Measurements from ENCODE around the gene HGS.

HGS gene

GRCh38 chr17:81740395-81740961 lies 56.7 kb downstream of the HGS start:
- TF ChIP-seq CTCF (IDR thresholded peaks at IDR 0.05; ENCODE audit: borderline replicate concordance, control extremely low read depth, extremely low read depth, insufficient read depth, missing control alignments), result no peak
- no peak for DNase-seq (ENCODE audit: low spot score)
- in situ Hi-C loops (cut with MboI; ENCODE audit: low sequenced_read_pairs, unreplicated experiment), result no loop called here

- TF ChIP-seq CTCF (IDR thresholded peaks at IDR 0.05; ENCODE audit: borderline replicate concordance, control extremely low read depth, extremely low read depth, insufficient read depth, missing control alignments), result no peak
- no peak for DNase-seq (ENCODE audit: low spot score)
- in situ Hi-C loops (cut with MboI; ENCODE audit: low sequenced_read_pairs, unreplicated experiment), result no loop called here
Observed at GRCh38 chr17:81741049-81741593, 57.3 kb downstream of the HGS start.

- TF ChIP-seq CTCF (IDR thresholded peaks at IDR 0.05; ENCODE audit: borderline replicate concordance, control extremely low read depth, extremely low read depth, insufficient read depth, missing control alignments), result no peak
- no peak for DNase-seq (ENCODE audit: low spot score)
- in situ Hi-C loops (cut with MboI; ENCODE audit: low sequenced_read_pairs, unreplicated experiment), result no loop called here
Observed at GRCh38 chr17:81741594-81742452, 58.0 kb downstream of the HGS start.

Measured in GM13976 (cell line).